Caco-2 (cell line): ENCODE data around the gene FLT4. TPM values are rescaled to one million over a fixed set of nuclear protein-coding genes. Genes with fewer than 3 reads are reported as not detected.

Experiments
- BruUV-seq: library from RNA; stranded (reverse); fragments of 400-500 nt; replicated peaks from 2 replicates; lab custom pipeline; 2021; lab: Mats Ljungman, UMichigan
- CTCF ChIA-PET: fragments of 300-600 bp; sonication (Branson Sonifier 250); formaldehyde crosslinking; loops from one replicate; lab custom pipeline; 2022; ENCODE audit warnings: antibody characterized with exemption; lab: Charles Lee
- POLR2A ChIA-PET: fragments of 300-600 bp; sonication (Branson Sonifier 250); formaldehyde crosslinking; loops from one replicate; lab custom pipeline; 2022; ENCODE audit warnings: antibody characterized with exemption; lab: Charles Lee
- DNase-seq, 2 experiments: peaks; one replicate each; pipeline versions ENCODE4 v3.0.0 to v3.0.0-alpha.2; 2020 to 2022
- H3K27me3 ChIP-seq: replicated peaks from 2 replicates; pipeline ENCODE4 v1.6.0; 2011; ENCODE audit warnings: low read length; ENCODE audit not compliant: control insufficient read depth, insufficient read depth
- H3K36me3 ChIP-seq: 2 replicates; pipeline ENCODE4 v1.5.1; 2011; ENCODE audit warnings: low read length; ENCODE audit not compliant: control insufficient read depth, insufficient read depth
- H3K4me1 ChIP-seq: fragments of 250-450 bp; sonication (Bioruptor Pico); 2 replicates; pipeline ENCODE4 v1.5.1; 2020; ENCODE audit warnings: mild to moderate bottlenecking
- H3K4me3 ChIP-seq: 2 replicates; pipeline ENCODE4 v1.5.1; 2011; ENCODE audit warnings: low read depth, mild to moderate bottlenecking, control low read depth, low read length
- H3K9me3 ChIP-seq: fragments of 250-450 bp; sonication (Bioruptor Pico); 2 replicates; pipeline ENCODE4 v1.5.1; 2020; ENCODE audit warnings: mild to moderate bottlenecking, moderate library complexity
- H3K27ac Mint-ChIP-seq: one replicate; pipeline ENCODE4 v1.8.0; 2022; ENCODE audit warnings: mixed read lengths; ENCODE audit not compliant: unreplicated experiment
- H3K27me3 Mint-ChIP-seq: one replicate; pipeline ENCODE4 v1.8.0; 2022; ENCODE audit warnings: mixed read lengths; ENCODE audit not compliant: insufficient read depth, unreplicated experiment
- H3K36me3 Mint-ChIP-seq: one replicate; pipeline ENCODE4 v1.8.0; 2022; ENCODE audit warnings: mild to moderate bottlenecking, mixed read lengths; ENCODE audit not compliant: insufficient read depth, unreplicated experiment
- H3K4me1 Mint-ChIP-seq: one replicate; pipeline ENCODE4 v1.8.0; 2022; ENCODE audit warnings: low read depth, mixed read lengths; ENCODE audit not compliant: unreplicated experiment
- H3K4me3 Mint-ChIP-seq: one replicate; pipeline ENCODE4 v1.8.0; 2022; ENCODE audit warnings: mild to moderate bottlenecking, moderate library complexity, mixed read lengths; ENCODE audit not compliant: unreplicated experiment
- H3K9me3 Mint-ChIP-seq: one replicate; pipeline ENCODE4 v1.8.0; 2022; ENCODE audit warnings: mixed read lengths; ENCODE audit not compliant: unreplicated experiment
- intact Hi-C: fragments of 100-400 bp; cut with micrococcal nuclease; formaldehyde crosslinking; loops from one replicate; pipeline ENCODE4 v1.10.0; 2022; ENCODE audit not compliant: unreplicated experiment
- total RNA-seq: library from RNA; stranded (reverse); gene quantifications from 2 replicates; pipeline ENCODE4 v1.2.3, GENCODE V29; 2022
- TF ChIP-seq, protein P1 (sequence below), 2 experiments: fragments of 200-600 bp in 1 of 2; IDR thresholded peaks; 1 replicate in 1 of 2; 2 replicates in 1 of 2; pipeline versions ENCODE4 v1.5.1 to v1.8.0; 2011 to 2022; ENCODE audit warnings: antibody characterized with exemption in 1 of 2, control low read depth in 1 of 2, inconsistent platforms in 1 of 2, low read depth in 1 of 2, low read length in 1 of 2, mild to moderate bottlenecking in 1 of 2, moderate library complexity in 1 of 2; ENCODE audit not compliant: insufficient read depth in 1 of 2, severe bottlenecking in 1 of 2, unreplicated experiment in 1 of 2

Gene FLT4
- total RNA-seq, 1 experiment from 2014 or later, result not detected

DNA sequence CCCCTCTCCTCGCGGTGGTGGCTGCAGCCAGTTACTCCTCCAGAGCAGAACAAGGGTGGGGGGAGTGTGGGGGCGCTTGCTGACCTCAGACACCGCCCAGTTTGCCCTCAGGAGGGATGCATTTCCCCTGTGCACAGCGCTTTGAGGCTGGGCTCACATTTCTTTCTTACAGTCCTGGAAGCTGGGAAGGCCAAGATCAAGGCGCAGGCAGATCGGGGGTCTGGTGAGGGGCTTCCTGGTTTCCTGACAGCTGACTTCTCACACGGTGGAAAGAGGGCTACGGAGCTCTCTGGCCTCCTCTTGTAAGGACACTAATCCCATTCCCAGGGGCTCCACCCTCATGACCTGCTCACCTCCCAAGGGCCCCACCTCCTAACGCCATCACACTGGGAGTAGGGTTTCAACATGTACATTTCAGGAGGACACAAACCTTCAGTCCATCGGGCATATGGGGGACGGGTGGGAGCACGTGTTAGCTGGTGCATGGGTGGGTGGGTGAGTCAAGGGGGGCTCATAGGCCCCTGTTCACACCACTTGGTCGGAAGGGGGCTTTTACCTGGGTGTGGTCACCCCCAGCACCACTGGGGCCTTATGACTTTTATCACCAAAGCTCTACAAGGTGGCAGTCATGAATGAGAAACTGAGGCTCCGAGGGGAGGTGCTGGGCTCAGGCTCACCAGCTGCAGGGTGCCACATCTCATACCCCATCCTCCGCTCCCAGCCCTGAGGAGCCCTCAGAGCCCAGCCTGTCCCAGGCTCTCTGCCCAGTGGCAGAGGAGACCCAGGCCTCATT is 50.4 kb downstream of the FLT4 start:
- POLR2A ChIA-PET, result no interaction called here
- no peak overlapping the region for H3K27ac Mint-ChIP-seq
- Histone ChIP-seq H3K36me3 (no peaks in the 10 kb centered on the region), H3K4me3 (no peak overlapping the region), H3K27me3 (no peaks in the 10 kb centered on the region), H3K9me3 (no peaks in the 10 kb centered on the region), H3K4me1 (no peaks in the 10 kb centered on the region)
- DNase-seq, result no peak
- no TSS peak for BruUV-seq
- no peaks in the 10 kb centered on the region for H3K9me3 Mint-ChIP-seq
- H3K4me1 Mint-ChIP-seq, result no peaks in the 10 kb centered on the region
- intact Hi-C loops, result no loop called here
- TF ChIP-seq, protein P1, sequence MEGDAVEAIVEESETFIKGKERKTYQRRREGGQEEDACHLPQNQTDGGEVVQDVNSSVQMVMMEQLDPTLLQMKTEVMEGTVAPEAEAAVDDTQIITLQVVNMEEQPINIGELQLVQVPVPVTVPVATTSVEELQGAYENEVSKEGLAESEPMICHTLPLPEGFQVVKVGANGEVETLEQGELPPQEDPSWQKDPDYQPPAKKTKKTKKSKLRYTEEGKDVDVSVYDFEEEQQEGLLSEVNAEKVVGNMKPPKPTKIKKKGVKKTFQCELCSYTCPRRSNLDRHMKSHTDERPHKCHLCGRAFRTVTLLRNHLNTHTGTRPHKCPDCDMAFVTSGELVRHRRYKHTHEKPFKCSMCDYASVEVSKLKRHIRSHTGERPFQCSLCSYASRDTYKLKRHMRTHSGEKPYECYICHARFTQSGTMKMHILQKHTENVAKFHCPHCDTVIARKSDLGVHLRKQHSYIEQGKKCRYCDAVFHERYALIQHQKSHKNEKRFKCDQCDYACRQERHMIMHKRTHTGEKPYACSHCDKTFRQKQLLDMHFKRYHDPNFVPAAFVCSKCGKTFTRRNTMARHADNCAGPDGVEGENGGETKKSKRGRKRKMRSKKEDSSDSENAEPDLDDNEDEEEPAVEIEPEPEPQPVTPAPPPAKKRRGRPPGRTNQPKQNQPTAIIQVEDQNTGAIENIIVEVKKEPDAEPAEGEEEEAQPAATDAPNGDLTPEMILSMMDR (IDR thresholded peaks at IDR 0.05; ENCODE audit: insufficient read depth in 1 of 2, low read depth in 1 of 2, low read length in 1 of 2, severe bottlenecking in 1 of 2, unreplicated experiment in 1 of 2), result no peak
- no peak overlapping the region for H3K4me3 Mint-ChIP-seq
- no peaks in the 10 kb centered on the region for H3K27me3 Mint-ChIP-seq
- no peaks in the 10 kb centered on the region for H3K36me3 Mint-ChIP-seq
- CTCF ChIA-PET, result no interaction called here

DNA sequence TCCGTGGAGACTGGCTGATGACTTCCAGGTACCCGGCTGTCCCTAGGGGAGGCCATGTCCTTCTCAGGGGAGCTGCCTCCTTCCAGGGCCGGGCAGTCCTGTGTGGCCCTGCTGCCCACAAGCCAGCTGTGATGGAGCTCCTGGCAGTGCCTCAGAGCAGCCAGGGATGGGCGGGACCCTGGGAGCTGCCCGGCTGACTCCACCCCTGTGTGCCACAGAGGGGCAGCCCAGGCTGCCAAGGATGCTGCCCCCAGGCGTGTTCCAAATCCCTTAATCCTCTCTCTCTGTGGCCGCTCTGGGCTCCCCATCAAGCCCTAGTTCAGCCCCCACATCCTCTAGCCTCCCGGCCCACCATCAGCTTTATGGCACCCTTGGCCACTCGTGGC is 51.1 kb downstream of the FLT4 start:
- no peaks in the 10 kb centered on the region for H3K36me3 ChIP-seq
- BruUV-seq, result no TSS peak
- intact Hi-C loops, result no loop called here
- Mint-ChIP-seq H3K27me3 (no peaks in the 10 kb centered on the region), H3K27ac (no peak overlapping the region), H3K9me3 (no peaks in the 10 kb centered on the region), H3K36me3 (no peaks in the 10 kb centered on the region), H3K4me1 (no peaks in the 10 kb centered on the region), H3K4me3 (no peak overlapping the region)
- CTCF ChIA-PET, result no interaction called here
- no peaks in the 10 kb centered on the region for H3K4me1 ChIP-seq
- POLR2A ChIA-PET, result no interaction called here
- DNase-seq, result no peak
- TF ChIP-seq, protein P1 (IDR thresholded peaks at IDR 0.05; ENCODE audit: insufficient read depth in 1 of 2, low read depth in 1 of 2, low read length in 1 of 2, severe bottlenecking in 1 of 2, unreplicated experiment in 1 of 2), result no peak
- H3K4me3 ChIP-seq, result no peak overlapping the region
- H3K27me3 ChIP-seq, result no peaks in the 10 kb centered on the region
- no peaks in the 10 kb centered on the region for H3K9me3 ChIP-seq

DNA sequence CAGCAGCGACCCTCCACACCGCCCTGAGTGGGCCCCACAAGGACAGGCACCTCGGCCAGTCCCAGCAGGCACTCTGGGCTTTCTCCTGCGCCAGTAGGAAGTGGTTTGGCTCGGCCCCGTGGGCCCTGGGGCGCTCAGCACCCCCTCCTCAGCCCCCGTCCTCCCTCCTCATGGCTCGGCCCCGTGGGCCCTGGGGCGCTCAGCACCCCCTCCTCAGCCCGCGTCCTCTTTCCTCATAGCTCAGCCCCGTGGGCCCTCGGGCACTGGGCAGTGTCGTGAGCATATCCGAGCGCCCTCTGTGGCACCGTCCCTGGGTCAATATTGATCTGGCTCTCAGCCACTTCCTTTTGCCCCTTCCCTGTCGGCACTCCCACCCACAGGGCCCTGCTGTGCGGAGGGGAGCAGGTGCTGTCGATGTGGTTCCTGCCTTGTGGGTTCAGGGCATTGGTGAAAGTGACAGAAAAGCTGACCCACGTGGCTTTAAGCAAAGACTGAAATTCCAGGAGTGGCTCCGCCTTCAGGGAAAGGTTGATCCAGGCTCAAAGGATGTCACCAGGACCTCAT is 52.6 kb downstream of the FLT4 start:
- TF ChIP-seq, protein P1 (IDR thresholded peaks at IDR 0.05; ENCODE audit: insufficient read depth in 1 of 2, low read depth in 1 of 2, low read length in 1 of 2, severe bottlenecking in 1 of 2, unreplicated experiment in 1 of 2), result no peak
- Histone ChIP-seq H3K4me3 (no peak overlapping the region), H3K4me1 (no peaks in the 10 kb centered on the region), H3K36me3 (no peaks in the 10 kb centered on the region), H3K27me3 (no peaks in the 10 kb centered on the region), H3K9me3 (no peaks in the 10 kb centered on the region)
- Mint-ChIP-seq H3K27ac (no peak overlapping the region), H3K4me1 (no peaks in the 10 kb centered on the region), H3K27me3 (peaks cover 3% of the 10 kb centered on the region), H3K4me3 (no peak overlapping the region), H3K9me3 (no peaks in the 10 kb centered on the region), H3K36me3 (no peaks in the 10 kb centered on the region)
- no TSS peak for BruUV-seq
- ChIA-PET CTCF (interaction anchor here (0.7 kb wide), 1 partner anchor 349 kb away, joined by 3 read pairs; no protein-coding TSS in a partner anchor), POLR2A (no interaction called here)
- DNase-seq, result peak in 1 of 2 experiments; percentile 33
- intact Hi-C loops, result no loop called here
